MM.1S (cell line): ENCODE data around the gene ZP2.

ENCODE experiments used
- EZH2 ChIP-seq: fragments of 300-600 bp; sonication (generic); optimal IDR thresholded peaks from 2 replicates; pipeline ENCODE3; 2017; ENCODE audit warnings: low read depth, mild to moderate bottlenecking, antibody characterized with exemption, low read length, mixed read lengths
- EZH2phosphoT487 ChIP-seq: fragments of 300-600 bp; sonication (generic); IDR thresholded peaks from 2 replicates; pipeline ENCODE4 v1.6.1; 2018; ENCODE audit warnings: antibody characterized with exemption, low read length
- TF ChIP-seq, protein P1 (sequence below): fragments of 300-600 bp; sonication (generic); IDR thresholded peaks from 2 replicates; pipeline ENCODE4 v1.5.1; 2016; ENCODE audit warnings: antibody characterized with exemption, low read length, mixed read lengths

- TF ChIP-seq, protein P1, sequence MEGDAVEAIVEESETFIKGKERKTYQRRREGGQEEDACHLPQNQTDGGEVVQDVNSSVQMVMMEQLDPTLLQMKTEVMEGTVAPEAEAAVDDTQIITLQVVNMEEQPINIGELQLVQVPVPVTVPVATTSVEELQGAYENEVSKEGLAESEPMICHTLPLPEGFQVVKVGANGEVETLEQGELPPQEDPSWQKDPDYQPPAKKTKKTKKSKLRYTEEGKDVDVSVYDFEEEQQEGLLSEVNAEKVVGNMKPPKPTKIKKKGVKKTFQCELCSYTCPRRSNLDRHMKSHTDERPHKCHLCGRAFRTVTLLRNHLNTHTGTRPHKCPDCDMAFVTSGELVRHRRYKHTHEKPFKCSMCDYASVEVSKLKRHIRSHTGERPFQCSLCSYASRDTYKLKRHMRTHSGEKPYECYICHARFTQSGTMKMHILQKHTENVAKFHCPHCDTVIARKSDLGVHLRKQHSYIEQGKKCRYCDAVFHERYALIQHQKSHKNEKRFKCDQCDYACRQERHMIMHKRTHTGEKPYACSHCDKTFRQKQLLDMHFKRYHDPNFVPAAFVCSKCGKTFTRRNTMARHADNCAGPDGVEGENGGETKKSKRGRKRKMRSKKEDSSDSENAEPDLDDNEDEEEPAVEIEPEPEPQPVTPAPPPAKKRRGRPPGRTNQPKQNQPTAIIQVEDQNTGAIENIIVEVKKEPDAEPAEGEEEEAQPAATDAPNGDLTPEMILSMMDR = no peak
- no peak for TF ChIP-seq EZH2
- TF ChIP-seq EZH2phosphoT487 = no peak
Observed at GRCh38 chr16:21233045-21233520, 21.7 kb upstream of the ZP2 start.
